NCI-H1092 treated with DMSO at 0.1 percent for 48 hours (cell line): ENCODE results near the gene CCDC89.
"Not testable (repeated sequence)": the region's sequence is repeated elsewhere in the genome, so short reads cannot be mapped to it uniquely, and the experiment has no call there.

ENCODE experiments used
- DNase-seq: peaks from one replicate; lab custom pipeline; 2025; lab: John Stamatoyannopoulos, UW

Gene CCDC89

GRCh38 chr11:85694385-85694980, 8.5 kb upstream of the CCDC89 start:
- DNase-seq: no peak

GRCh38 chr11:85685125-85685819, 723 bp downstream of the CCDC89 start:
- DNase-seq: no peak

- peak; percentile 90 for DNase-seq
Observed at GRCh38 chr11:85682330-85683305, 3.4 kb downstream of the CCDC89 start.

GRCh38 chr11:85680897-85681296, 5.1 kb downstream of the CCDC89 start:
- no peak for DNase-seq

GRCh38 chr11:85679576-85679975, 6.4 kb downstream of the CCDC89 start:
- DNase-seq: no peak

- DNase-seq: no peak
Observed at GRCh38 chr11:85673393-85673792, 12.6 kb downstream of the CCDC89 start.

GRCh38 chr11:85672105-85672902, 13.7 kb downstream of the CCDC89 start:
- no peak for DNase-seq

GRCh38 chr11:85670949-85671663, 14.9 kb downstream of the CCDC89 start:
- not testable (repeated sequence) for DNase-seq

GRCh38 chr11:85668157-85668556, 17.8 kb downstream of the CCDC89 start:
- DNase-seq: no peak

- no peak for DNase-seq
Observed at GRCh38 chr11:85666687-85667086, 19.3 kb downstream of the CCDC89 start.

GRCh38 chr11:85665733-85666132, 20.3 kb downstream of the CCDC89 start:
- no peak for DNase-seq

- peak; percentile 98 for DNase-seq
Observed at GRCh38 chr11:85664615-85665481, 21.1 kb downstream of the CCDC89 start, which contains the start of gene CREBZF. Gene CREBZF (minus strand): TSS chr11:85665129. CDS start chr11:85664875, 254 bp downstream.

GRCh38 chr11:85663753-85664614, 22.0 kb downstream of the CCDC89 start:
- DNase-seq: peak; percentile 78

GRCh38 chr11:85663080-85663752, 22.8 kb downstream of the CCDC89 start:
- DNase-seq: peak; percentile 12

GRCh38 chr11:85661972-85662664, 23.9 kb downstream of the CCDC89 start:
- DNase-seq: no peak

GRCh38 chr11:85658180-85658579, 27.8 kb downstream of the CCDC89 start:
- DNase-seq: no peak

GRCh38 chr11:85656777-85657176, 29.2 kb downstream of the CCDC89 start:
- no peak for DNase-seq

GRCh38 chr11:85654343-85654742, 31.7 kb downstream of the CCDC89 start:
- not testable (repeated sequence) for DNase-seq
